Mesothelial cell of epicardium (in vitro differentiated cells): ENCODE measurements around the gene HSFX1. TPM values are rescaled to one million over a fixed set of nuclear protein-coding genes. Genes with fewer than 3 reads are reported as not detected.

Source experiments
- DNase-seq, 2 experiments: peaks; one replicate each; pipeline ENCODE4 v3.0.0; 2021; ENCODE audit warnings: low spot score in 2 of 2; ENCODE audit not compliant: unreplicated experiment in 2 of 2
- H3K27ac Mint-ChIP-seq: 2 replicates; pipeline ENCODE4 v1.8.0; 2021; ENCODE audit warnings: mixed read lengths
- H3K27me3 Mint-ChIP-seq: 2 replicates; pipeline ENCODE4 v1.8.0; 2021; ENCODE audit warnings: low read depth, mixed read lengths
- H3K36me3 Mint-ChIP-seq: 2 replicates; pipeline ENCODE4 v1.8.0; 2021; ENCODE audit warnings: mixed read lengths
- H3K4me1 Mint-ChIP-seq: 2 replicates; pipeline ENCODE4 v1.8.0; 2021; ENCODE audit warnings: mixed read lengths
- H3K4me3 Mint-ChIP-seq: 2 replicates; pipeline ENCODE4 v1.8.0; 2021; ENCODE audit warnings: mild to moderate bottlenecking, moderate library complexity, mixed read lengths
- H3K9me3 Mint-ChIP-seq: 2 replicates; pipeline ENCODE4 v1.8.0; 2021; ENCODE audit warnings: mixed read lengths
- total RNA-seq: library from RNA; stranded (reverse); gene quantifications from 3 replicates; pipeline ENCODE4 v1.2.1, GENCODE V29; 2021
- TF ChIP-seq, protein P1 (sequence below): fragments of 200-600 bp; sonication (generic); IDR thresholded peaks from one replicate; pipeline ENCODE4 v1.5.0; 2021; ENCODE audit warnings: antibody characterized with exemption; ENCODE audit not compliant: unreplicated experiment

HSFX1 gene
- total RNA-seq, 1 donor from 2014 or later: 2.0 TPM

- Mint-ChIP-seq H3K4me1 (no peaks in the 10 kb centered on the region), H3K9me3 (peaks cover 56% of the 10 kb centered on the region), H3K27ac (no peak overlapping the region)
Measured at GRCh38 chrX:149818652-149819051, 44.8 kb downstream of the HSFX1 start.

GRCh38 chrX:149819371-149819770 lies 45.5 kb downstream of the HSFX1 start:
- no peak overlapping the region for H3K27ac Mint-ChIP-seq
- no peaks in the 10 kb centered on the region for H3K27me3 Mint-ChIP-seq
- no peaks in the 10 kb centered on the region for H3K36me3 Mint-ChIP-seq
- peaks cover 55% of the 10 kb centered on the region for H3K9me3 Mint-ChIP-seq
- TF ChIP-seq, protein P1, sequence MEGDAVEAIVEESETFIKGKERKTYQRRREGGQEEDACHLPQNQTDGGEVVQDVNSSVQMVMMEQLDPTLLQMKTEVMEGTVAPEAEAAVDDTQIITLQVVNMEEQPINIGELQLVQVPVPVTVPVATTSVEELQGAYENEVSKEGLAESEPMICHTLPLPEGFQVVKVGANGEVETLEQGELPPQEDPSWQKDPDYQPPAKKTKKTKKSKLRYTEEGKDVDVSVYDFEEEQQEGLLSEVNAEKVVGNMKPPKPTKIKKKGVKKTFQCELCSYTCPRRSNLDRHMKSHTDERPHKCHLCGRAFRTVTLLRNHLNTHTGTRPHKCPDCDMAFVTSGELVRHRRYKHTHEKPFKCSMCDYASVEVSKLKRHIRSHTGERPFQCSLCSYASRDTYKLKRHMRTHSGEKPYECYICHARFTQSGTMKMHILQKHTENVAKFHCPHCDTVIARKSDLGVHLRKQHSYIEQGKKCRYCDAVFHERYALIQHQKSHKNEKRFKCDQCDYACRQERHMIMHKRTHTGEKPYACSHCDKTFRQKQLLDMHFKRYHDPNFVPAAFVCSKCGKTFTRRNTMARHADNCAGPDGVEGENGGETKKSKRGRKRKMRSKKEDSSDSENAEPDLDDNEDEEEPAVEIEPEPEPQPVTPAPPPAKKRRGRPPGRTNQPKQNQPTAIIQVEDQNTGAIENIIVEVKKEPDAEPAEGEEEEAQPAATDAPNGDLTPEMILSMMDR: no peak
- no peak overlapping the region for H3K4me3 Mint-ChIP-seq
- H3K4me1 Mint-ChIP-seq: no peaks in the 10 kb centered on the region
- DNase-seq: no peak

More at GRCh38 chrX:149818652-149819051, 44.8 kb downstream of the HSFX1 start:
- TF ChIP-seq, protein P1: no peak
- H3K4me3 Mint-ChIP-seq: no peak overlapping the region
- DNase-seq: no peak
- H3K36me3 Mint-ChIP-seq: no peaks in the 10 kb centered on the region
- no peaks in the 10 kb centered on the region for H3K27me3 Mint-ChIP-seq

DNA sequence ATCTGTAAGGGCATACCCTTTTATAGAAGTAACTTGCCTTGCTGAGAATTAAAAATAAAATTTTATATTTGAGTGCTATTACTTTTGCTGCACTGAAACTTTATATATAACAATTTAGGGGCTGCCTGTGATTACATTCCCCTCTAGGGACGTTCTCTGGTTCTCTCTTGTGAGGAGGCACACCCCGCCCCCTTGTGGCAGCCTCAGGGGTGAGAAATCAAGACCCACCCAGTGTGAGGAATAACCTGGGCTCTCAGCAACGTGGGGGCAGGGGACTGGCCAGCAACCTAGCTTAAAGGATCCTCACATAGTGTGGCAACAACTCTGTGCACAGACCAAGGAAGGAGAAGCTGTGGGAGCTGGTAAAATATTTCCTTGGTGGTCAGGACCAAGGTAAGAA lies 51.6 kb downstream of the HSFX1 start:
- H3K36me3 Mint-ChIP-seq: no peaks in the 10 kb centered on the region
- H3K4me1 Mint-ChIP-seq: peaks cover 18% of the 10 kb centered on the region
- TF ChIP-seq, protein P1: peak; percentile 27
- no peak overlapping the region for H3K4me3 Mint-ChIP-seq
- no peaks in the 10 kb centered on the region for H3K27me3 Mint-ChIP-seq
- DNase-seq: no peak
- no peak overlapping the region for H3K27ac Mint-ChIP-seq
- H3K9me3 Mint-ChIP-seq: peaks cover 29% of the 10 kb centered on the region

Other genes starting within 250 kb of the HSFX1 start
- gene EOLA1, start 233.1 kb upstream of the HSFX1 start, total RNA-seq: 13.8 to 15.9 TPM (median 13.9 TPM) in 3 replicates
- gene HSFX3, start 224.1 kb upstream of the HSFX1 start, total RNA-seq: not detected in 3 replicates
- not detected in 3 replicates for gene MAGEA9B, start 186.6 kb upstream of the HSFX1 start, total RNA-seq
- gene HSFX2, start 178.8 kb upstream of the HSFX1 start, total RNA-seq: not detected in 3 replicates
- 26.8 to 29.9 TPM (median 29.3 TPM) in 3 replicates for gene TMEM185A, start 142.3 kb upstream of the HSFX1 start, total RNA-seq
- gene MAGEA11, start 62.0 kb upstream of the HSFX1 start, total RNA-seq: not detected in 3 replicates
- gene MAGEA9, start 7.9 kb downstream of the HSFX1 start, total RNA-seq: not detected in 3 replicates
- gene MAGEA8, start 107.1 kb downstream of the HSFX1 start, total RNA-seq: not detected in 3 replicates
- not detected in 3 replicates for gene HSFX4, start 155.5 kb downstream of the HSFX1 start, total RNA-seq
- 36.3 to 42.5 TPM (median 39.3 TPM) in 3 replicates for gene EOLA2, start 164.4 kb downstream of the HSFX1 start, total RNA-seq